Liver (tissue), 9 donors: Measurements from ENCODE around the gene RET. TPM values are rescaled to one million over a fixed set of nuclear protein-coding genes. Genes with fewer than 3 reads are reported as not detected.

Experiments used
- DNase-seq: peaks from one replicate; pipeline ENCODE4 v3.0.0-alpha.2; 2017; ENCODE audit warnings: low spot score
- H3K27ac ChIP-seq, 2 donors: one replicate each; pipeline ENCODE4 v1.7.0; 2013; ENCODE audit warnings: inconsistent platforms in 2 of 2, low read length in 2 of 2, control low read depth in 1 of 2, low read depth in 1 of 2, mild to moderate bottlenecking in 1 of 2
- H3K27me3 ChIP-seq, 4 donors: one replicate each; pipeline versions ENCODE4 v1.6.1 to v1.7.0; 2013; ENCODE audit warnings: low read length in 3 of 4, inconsistent platforms in 1 of 4, mild to moderate bottlenecking in 1 of 4, moderate library complexity in 1 of 4; ENCODE audit not compliant: control insufficient read depth in 4 of 4, insufficient read depth in 4 of 4
- H3K36me3 ChIP-seq, 4 donors: one replicate each; pipeline versions ENCODE4 v1.6.1 to v1.7.0; 2013; ENCODE audit warnings: low read length in 3 of 4, mild to moderate bottlenecking in 3 of 4, low read depth in 1 of 4, moderate library complexity in 1 of 4; ENCODE audit not compliant: control insufficient read depth in 4 of 4, insufficient read depth in 3 of 4
- H3K4me1 ChIP-seq, 4 donors: one replicate each; pipeline versions ENCODE4 v1.6.1 to v1.7.0; 2013; ENCODE audit warnings: low read length in 3 of 4, mild to moderate bottlenecking in 3 of 4, moderate library complexity in 1 of 4; ENCODE audit not compliant: control insufficient read depth in 4 of 4, insufficient read depth in 4 of 4
- H3K4me3 ChIP-seq, 3 donors: one replicate each; pipeline versions ENCODE4 v1.6.1 to v1.7.0; 2013; ENCODE audit warnings: low read length in 3 of 3, control low read depth in 1 of 3, low read depth in 1 of 3, mild to moderate bottlenecking in 1 of 3
- H3K9ac ChIP-seq, 2 donors: one replicate each; pipeline ENCODE4 v1.7.0; 2013; ENCODE audit warnings: low read length in 2 of 2, mild to moderate bottlenecking in 2 of 2, moderate library complexity in 2 of 2, control low read depth in 1 of 2, low read depth in 1 of 2
- H3K9me3 ChIP-seq, 4 donors: one replicate each; pipeline versions ENCODE4 v1.6.1 to v1.7.0; 2013; ENCODE audit warnings: low read length in 3 of 4; ENCODE audit not compliant: control insufficient read depth in 4 of 4
- CTCF ChIP-seq: fragments of 150-350 bp; IDR thresholded peaks from 2 replicates; pipeline ENCODE4 v1.5.1; 2017; ENCODE audit warnings: improper control_type of control experiment, low read depth, low read length; ENCODE audit not compliant: missing input control
- EGR1 ChIP-seq, 2 donors: IDR thresholded peaks; 2 replicates each; pipeline ENCODE4 v1.6.1; 2016 to 2018; ENCODE audit warnings: antibody characterized with exemption in 2 of 2, low read depth in 2 of 2
- FOXA2 ChIP-seq: IDR thresholded peaks from 2 replicates; pipeline ENCODE4 v1.6.1; 2016; ENCODE audit warnings: antibody characterized with exemption
- GABPA ChIP-seq, 2 donors: IDR thresholded peaks in 1 of 2; conservative IDR thresholded peaks in 1 of 2; 2 replicates each; pipeline ENCODE4 v1.6.1; 2016; ENCODE audit warnings: antibody characterized with exemption in 2 of 2, mild to moderate bottlenecking in 1 of 2, moderate library complexity in 1 of 2
- HNF4A ChIP-seq, 2 donors: conservative IDR thresholded peaks; 2 replicates each; pipeline ENCODE4 v1.6.1; 2016; ENCODE audit warnings: antibody characterized with exemption in 2 of 2, mild to moderate bottlenecking in 2 of 2
- HNF4G ChIP-seq: IDR thresholded peaks from 2 replicates; pipeline ENCODE4 v1.6.1; 2016; ENCODE audit warnings: antibody characterized with exemption
- TAF1 ChIP-seq: conservative IDR thresholded peaks from 2 replicates; pipeline ENCODE4 v1.6.1; 2016; ENCODE audit warnings: antibody characterized with exemption, mild to moderate bottlenecking
- WGBS: extraction: QIAGEN DNeasy Blood & Tissue Kit; methylation state at CpG from one replicate; pipeline ENCODE4 v1.1.7; 2013; 5-methylcytosine and 5-hydroxymethylcytosine counted together
- polyA plus RNA-seq, 2 donors: library from polyadenylated mRNA; stranded (reverse) in 1 of 2; unstranded in 1 of 2; fragments of 200-250 nt in 1 of 2; fragments of >200 nt in 1 of 2; fragmentation: Nextera tagmentation in 1 of 2; extraction: Ambion mirVana in 1 of 2; gene quantifications; one replicate each; pipeline versions ENCODE4 v1.2.1 to v1.2.3, GENCODE V29; 2013 to 2015
- total RNA-seq, 2 donors: library from RNA; depleted of rRNA; stranded (reverse); fragments of >200 nt; gene quantifications; one replicate each; pipeline ENCODE4 v1.2.3, GENCODE V29; 2014
- TF ChIP-seq, protein P1 (sequence below): IDR thresholded peaks from 2 replicates; pipeline ENCODE4 v1.6.1; 2016; ENCODE audit warnings: antibody characterized with exemption
- TF ChIP-seq, protein P2 (sequence below): IDR thresholded peaks from 2 replicates; pipeline ENCODE4 v1.6.1; 2016; ENCODE audit warnings: antibody characterized with exemption
- TF ChIP-seq, protein P3 (sequence below): IDR thresholded peaks from 2 replicates; pipeline ENCODE4 v1.6.1; 2016; ENCODE audit warnings: antibody characterized with exemption, mild to moderate bottlenecking
- donor health status: healthy.
- donor health status: healthy.
- donor health status: healthy.
- donor health status: healthy.
- donor health status: healthy.

RET gene
- total and polyA plus RNA-seq, 4 donors = 0.09 to 2.5 (median 0.33) TPM; not detected in 1

DNA sequence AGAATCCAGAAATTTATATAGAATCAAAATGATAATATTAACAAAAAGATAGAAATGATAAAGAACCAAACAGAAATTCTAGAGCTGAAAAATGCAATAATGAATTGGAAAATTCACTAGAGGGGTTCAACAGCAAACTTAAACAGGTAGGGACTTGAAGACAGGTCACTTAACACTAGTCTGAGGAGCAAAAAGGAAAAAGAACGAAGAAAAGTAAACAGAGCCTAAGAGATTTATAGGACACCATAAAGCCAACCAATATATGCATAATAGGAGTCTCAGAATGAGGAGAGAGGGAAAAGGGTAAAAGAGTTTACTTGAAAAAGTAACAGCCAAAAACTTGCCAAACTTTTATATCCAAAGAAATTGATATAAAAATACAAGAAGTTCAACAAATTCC, 44.3 kb upstream of the RET start:
- no peaks in the 10 kb centered on the region for H3K36me3 ChIP-seq
- no peak overlapping the region for H3K9ac ChIP-seq
- H3K9me3 ChIP-seq = peaks cover 0 to 6% (median 4%) of the 10 kb centered on the region in 4 donors
- no peak for DNase-seq
- TF ChIP-seq, protein P1, sequence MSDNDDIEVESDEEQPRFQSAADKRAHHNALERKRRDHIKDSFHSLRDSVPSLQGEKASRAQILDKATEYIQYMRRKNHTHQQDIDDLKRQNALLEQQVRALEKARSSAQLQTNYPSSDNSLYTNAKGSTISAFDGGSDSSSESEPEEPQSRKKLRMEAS = no peak
- no peak overlapping the region for H3K27ac ChIP-seq
- no peaks in the 10 kb centered on the region for H3K27me3 ChIP-seq
- H3K4me1 ChIP-seq = no peaks in the 10 kb centered on the region
- WGBS = 74% methylated on average over 1 of the region's 1 CpG
- no peak overlapping the region for H3K4me3 ChIP-seq

- peaks cover 0 to 6% (median 4%) of the 10 kb centered on the region in 4 donors for H3K9me3 ChIP-seq
- no peak overlapping the region for H3K9ac ChIP-seq
- H3K36me3 ChIP-seq = no peaks in the 10 kb centered on the region
- 58% methylated on average over 4 of the region's 4 CpGs for WGBS
- TF ChIP-seq, protein P1 = no peak
- no peak for TF ChIP-seq TAF1
- TF ChIP-seq, protein P2, sequence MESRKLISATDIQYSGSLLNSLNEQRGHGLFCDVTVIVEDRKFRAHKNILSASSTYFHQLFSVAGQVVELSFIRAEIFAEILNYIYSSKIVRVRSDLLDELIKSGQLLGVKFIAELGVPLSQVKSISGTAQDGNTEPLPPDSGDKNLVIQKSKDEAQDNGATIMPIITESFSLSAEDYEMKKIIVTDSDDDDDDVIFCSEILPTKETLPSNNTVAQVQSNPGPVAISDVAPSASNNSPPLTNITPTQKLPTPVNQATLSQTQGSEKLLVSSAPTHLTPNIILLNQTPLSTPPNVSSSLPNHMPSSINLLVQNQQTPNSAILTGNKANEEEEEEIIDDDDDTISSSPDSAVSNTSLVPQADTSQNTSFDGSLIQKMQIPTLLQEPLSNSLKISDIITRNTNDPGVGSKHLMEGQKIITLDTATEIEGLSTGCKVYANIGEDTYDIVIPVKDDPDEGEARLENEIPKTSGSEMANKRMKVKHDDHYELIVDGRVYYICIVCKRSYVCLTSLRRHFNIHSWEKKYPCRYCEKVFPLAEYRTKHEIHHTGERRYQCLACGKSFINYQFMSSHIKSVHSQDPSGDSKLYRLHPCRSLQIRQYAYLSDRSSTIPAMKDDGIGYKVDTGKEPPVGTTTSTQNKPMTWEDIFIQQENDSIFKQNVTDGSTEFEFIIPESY = no peak
- TF ChIP-seq, protein P3, sequence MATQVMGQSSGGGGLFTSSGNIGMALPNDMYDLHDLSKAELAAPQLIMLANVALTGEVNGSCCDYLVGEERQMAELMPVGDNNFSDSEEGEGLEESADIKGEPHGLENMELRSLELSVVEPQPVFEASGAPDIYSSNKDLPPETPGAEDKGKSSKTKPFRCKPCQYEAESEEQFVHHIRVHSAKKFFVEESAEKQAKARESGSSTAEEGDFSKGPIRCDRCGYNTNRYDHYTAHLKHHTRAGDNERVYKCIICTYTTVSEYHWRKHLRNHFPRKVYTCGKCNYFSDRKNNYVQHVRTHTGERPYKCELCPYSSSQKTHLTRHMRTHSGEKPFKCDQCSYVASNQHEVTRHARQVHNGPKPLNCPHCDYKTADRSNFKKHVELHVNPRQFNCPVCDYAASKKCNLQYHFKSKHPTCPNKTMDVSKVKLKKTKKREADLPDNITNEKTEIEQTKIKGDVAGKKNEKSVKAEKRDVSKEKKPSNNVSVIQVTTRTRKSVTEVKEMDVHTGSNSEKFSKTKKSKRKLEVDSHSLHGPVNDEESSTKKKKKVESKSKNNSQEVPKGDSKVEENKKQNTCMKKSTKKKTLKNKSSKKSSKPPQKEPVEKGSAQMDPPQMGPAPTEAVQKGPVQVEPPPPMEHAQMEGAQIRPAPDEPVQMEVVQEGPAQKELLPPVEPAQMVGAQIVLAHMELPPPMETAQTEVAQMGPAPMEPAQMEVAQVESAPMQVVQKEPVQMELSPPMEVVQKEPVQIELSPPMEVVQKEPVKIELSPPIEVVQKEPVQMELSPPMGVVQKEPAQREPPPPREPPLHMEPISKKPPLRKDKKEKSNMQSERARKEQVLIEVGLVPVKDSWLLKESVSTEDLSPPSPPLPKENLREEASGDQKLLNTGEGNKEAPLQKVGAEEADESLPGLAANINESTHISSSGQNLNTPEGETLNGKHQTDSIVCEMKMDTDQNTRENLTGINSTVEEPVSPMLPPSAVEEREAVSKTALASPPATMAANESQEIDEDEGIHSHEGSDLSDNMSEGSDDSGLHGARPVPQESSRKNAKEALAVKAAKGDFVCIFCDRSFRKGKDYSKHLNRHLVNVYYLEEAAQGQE = no peak
- TF ChIP-seq HNF4G = no peak
- TF ChIP-seq CTCF = no peak
- TF ChIP-seq EGR1 (IDR thresholded peaks at IDR 0.05; ENCODE audit: low read depth in 2 of 2) = no peak
- no peak for TF ChIP-seq HNF4A (conservative IDR thresholded peaks at IDR 0.05)
- no peak for TF ChIP-seq GABPA (IDR thresholded peaks at IDR 0.05 in 1 of 2, conservative IDR thresholded peaks at IDR 0.05 in 1 of 2)
- no peak for TF ChIP-seq FOXA2
- no peak overlapping the region for H3K27ac ChIP-seq
- DNase-seq = no peak
- H3K4me3 ChIP-seq = no peak overlapping the region
- H3K27me3 ChIP-seq = no peaks in the 10 kb centered on the region
- H3K4me1 ChIP-seq = no peaks in the 10 kb centered on the region
Observed at GRCh38 chr10:43035800-43036199, 41.1 kb upstream of the RET start.
